Mesendoderm (in vitro differentiated cells): ENCODE results near the gene LRRFIP2.
A peak's percentile ranks its signal among the peaks of the same experiment; 100 is the strongest.

ENCODE experiments used
- DNase-seq: peaks from one replicate; pipeline ENCODE4 v3.0.0; 2013
- H2AK5ac ChIP-seq: 2 replicates; pipeline ENCODE4 v1.6.1; 2013; ENCODE audit warnings: low read length, inconsistent platforms
- H2BK120ac ChIP-seq: 2 replicates; pipeline ENCODE4 v1.6.1; 2013; ENCODE audit warnings: low read depth, mild to moderate bottlenecking, low read length, moderate library complexity, mixed read lengths
- H2BK15ac ChIP-seq: replicated peaks from 2 replicates; pipeline ENCODE4 v1.6.1; 2013; ENCODE audit warnings: low read depth, mild to moderate bottlenecking, moderate library complexity
- H2BK5ac ChIP-seq: 2 replicates; pipeline ENCODE4 v1.6.1; 2013; ENCODE audit warnings: low read length, inconsistent platforms
- H3K18ac ChIP-seq: 2 replicates; pipeline ENCODE4 v1.6.1; 2013; ENCODE audit warnings: mild to moderate bottlenecking, low read length, mixed read lengths
- H3K23ac ChIP-seq: one replicate; pipeline ENCODE4 v1.6.1; 2013; ENCODE audit warnings: low read length
- H3K27ac ChIP-seq: 2 replicates; pipeline ENCODE4 v1.5.1; 2013; ENCODE audit warnings: low read depth, mild to moderate bottlenecking, inconsistent platforms, low read length, moderate library complexity
- H3K27me3 ChIP-seq: 2 replicates; pipeline ENCODE4 v1.6.1; 2013; ENCODE audit warnings: low read length, control low read depth, mild to moderate bottlenecking, inconsistent platforms; ENCODE audit not compliant: insufficient read depth, poor library complexity
- H3K36me3 ChIP-seq: 2 replicates; pipeline ENCODE4 v1.6.1; 2013; ENCODE audit warnings: low read length, inconsistent platforms; ENCODE audit not compliant: control insufficient read depth, insufficient read depth
- H3K4ac ChIP-seq: one replicate; pipeline ENCODE4 v1.6.1; 2013; ENCODE audit warnings: low read depth, mild to moderate bottlenecking, low read length, moderate library complexity
- H3K4me1 ChIP-seq: 2 replicates; pipeline ENCODE4 v1.6.1; 2013; ENCODE audit warnings: low read depth, low read length, inconsistent platforms; ENCODE audit not compliant: control insufficient read depth
- H3K4me2 ChIP-seq: 2 replicates; pipeline ENCODE4 v1.6.1; 2013; ENCODE audit warnings: low read length
- H3K4me3 ChIP-seq: 2 replicates; pipeline ENCODE4 v1.5.1; 2013; ENCODE audit warnings: mild to moderate bottlenecking, low read length
- H3K56ac ChIP-seq: one replicate; pipeline ENCODE4 v1.6.1; 2013; ENCODE audit warnings: low read length
- H3K79me1 ChIP-seq: 2 replicates; pipeline ENCODE4 v1.6.1; 2013; ENCODE audit warnings: low read length, inconsistent platforms
- H3K79me2 ChIP-seq: 2 replicates; pipeline ENCODE4 v1.6.1; 2013; ENCODE audit warnings: mild to moderate bottlenecking, low read length; ENCODE audit not compliant: control insufficient read depth, insufficient read depth
- H3K9ac ChIP-seq: 2 replicates; pipeline ENCODE4 v1.6.1; 2013; ENCODE audit warnings: low read length, inconsistent platforms
- H4K5ac ChIP-seq: one replicate; pipeline ENCODE4 v1.6.1; 2013; ENCODE audit warnings: low read length
- H4K8ac ChIP-seq: one replicate; pipeline ENCODE4 v1.6.1; 2013; ENCODE audit warnings: low read depth, mild to moderate bottlenecking, control low read depth, low read length, moderate library complexity
- WGBS: extraction: QIAGEN DNeasy Blood & Tissue Kit; methylation state at CpG from one replicate; pipeline ENCODE4 v1.1.7; 2013; ENCODE audit warnings: low lambda C conversion rate, missing lambda C conversion rate; ENCODE audit not compliant: insufficient coverage; ENCODE audit errors: extremely low coverage; 5-methylcytosine and 5-hydroxymethylcytosine counted together

Gene LRRFIP2

DNA sequence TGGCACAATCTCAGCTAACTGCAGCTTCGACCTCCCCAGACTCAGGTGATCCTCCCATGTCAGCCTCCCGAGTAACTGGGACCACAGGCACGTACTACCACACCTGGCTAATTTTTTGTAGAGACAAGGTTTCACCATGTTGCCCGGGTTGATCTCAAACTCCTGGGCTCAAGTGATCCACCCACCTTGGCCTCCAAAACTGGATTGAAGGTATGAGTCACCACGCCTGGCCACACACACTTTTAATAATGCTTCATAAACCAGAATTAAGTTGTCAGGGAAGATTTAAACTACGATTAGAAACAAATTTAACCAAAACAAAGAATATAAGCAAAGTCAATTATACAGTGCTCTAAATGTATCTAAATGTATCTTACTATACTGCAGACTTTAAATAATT, 87.5 kb downstream of the LRRFIP2 start:
- H2BK120ac ChIP-seq, result no peak overlapping the region
- no peak overlapping the region for H3K23ac ChIP-seq
- no peak overlapping the region for H3K9ac ChIP-seq
- H3K4me2 ChIP-seq, result no peak overlapping the region
- no peak overlapping the region for H3K4me3 ChIP-seq
- no peak overlapping the region for H4K8ac ChIP-seq
- H3K4ac ChIP-seq, result no peak overlapping the region
- H3K79me2 ChIP-seq, result no peaks in the 10 kb centered on the region
- H4K5ac ChIP-seq, result no peak overlapping the region
- no peaks in the 10 kb centered on the region for H3K79me1 ChIP-seq
- H2AK5ac ChIP-seq, result no peak overlapping the region
- no peak for DNase-seq
- H3K18ac ChIP-seq, result no peak overlapping the region
- H3K27ac ChIP-seq, result no peak overlapping the region
- H3K36me3 ChIP-seq, result no peaks in the 10 kb centered on the region
- no peak overlapping the region for H2BK15ac ChIP-seq
- H2BK5ac ChIP-seq, result no peak overlapping the region
- no peaks in the 10 kb centered on the region for H3K4me1 ChIP-seq
- no peak overlapping the region for H3K56ac ChIP-seq
- H3K27me3 ChIP-seq, result no peaks in the 10 kb centered on the region
- no CpG with 5 or more reads among the region's 6 CpGs for WGBS

DNA sequence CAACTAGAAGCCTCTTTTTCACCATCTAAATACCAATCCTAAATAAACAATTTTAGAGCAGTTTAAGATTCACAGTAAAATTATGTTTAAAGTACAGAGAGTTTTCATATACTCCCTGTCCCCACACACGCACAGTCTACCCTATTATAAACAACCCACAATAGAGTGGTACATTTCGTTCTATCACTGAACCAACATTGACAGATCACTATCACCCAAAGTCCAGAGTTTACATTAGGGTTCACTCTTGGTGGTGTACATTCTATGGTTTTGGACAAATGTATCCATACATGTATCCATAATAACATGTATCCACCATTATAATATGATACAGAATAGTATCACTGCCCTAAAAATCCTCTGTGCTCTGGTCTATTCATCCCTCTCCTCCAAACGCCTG, 92.1 kb downstream of the LRRFIP2 start:
- WGBS, result no CpG with 5 or more reads among the region's 3 CpGs
- no peaks in the 10 kb centered on the region for H3K79me2 ChIP-seq
- no peak overlapping the region for H3K23ac ChIP-seq
- no peak overlapping the region for H3K56ac ChIP-seq
- H4K5ac ChIP-seq, result no peak overlapping the region
- no peak overlapping the region for H2AK5ac ChIP-seq
- H4K8ac ChIP-seq, result no peak overlapping the region
- no peaks in the 10 kb centered on the region for H3K79me1 ChIP-seq
- H3K4ac ChIP-seq, result no peak overlapping the region
- H3K9ac ChIP-seq, result no peak overlapping the region
- no peak overlapping the region for H2BK15ac ChIP-seq
- no peaks in the 10 kb centered on the region for H3K4me1 ChIP-seq
- no peaks in the 10 kb centered on the region for H3K27me3 ChIP-seq
- H3K27ac ChIP-seq, result no peak overlapping the region
- H2BK120ac ChIP-seq, result no peak overlapping the region
- no peak for DNase-seq
- no peak overlapping the region for H2BK5ac ChIP-seq
- H3K36me3 ChIP-seq, result no peaks in the 10 kb centered on the region
- no peak overlapping the region for H3K4me2 ChIP-seq
- H3K4me3 ChIP-seq, result no peak overlapping the region
- H3K18ac ChIP-seq, result no peak overlapping the region

DNA sequence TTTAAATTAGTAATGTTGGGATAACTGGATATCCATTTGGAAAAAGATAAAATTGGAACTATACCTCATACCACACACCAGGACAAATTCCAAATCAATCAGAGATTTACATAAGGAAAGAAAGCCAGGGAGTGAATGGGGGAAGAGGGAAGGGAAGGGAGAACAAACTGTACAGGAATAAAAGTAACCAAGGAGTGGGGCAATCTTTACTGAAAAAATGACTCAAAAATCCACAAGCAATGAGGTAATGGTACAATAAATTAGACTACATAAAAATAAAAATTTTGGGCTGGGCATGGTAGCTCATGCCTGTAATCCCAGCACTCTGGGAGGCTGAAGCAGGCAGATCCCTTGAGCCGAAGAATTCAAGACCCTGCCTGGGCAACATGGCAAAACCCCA, 98.4 kb downstream of the LRRFIP2 start:
- no peak overlapping the region for H3K23ac ChIP-seq
- H3K4me2 ChIP-seq, result no peak overlapping the region
- no peak overlapping the region for H3K4me3 ChIP-seq
- H2BK120ac ChIP-seq, result no peak overlapping the region
- no peak overlapping the region for H3K27ac ChIP-seq
- no peak overlapping the region for H2BK5ac ChIP-seq
- no peaks in the 10 kb centered on the region for H3K27me3 ChIP-seq
- no peak overlapping the region for H4K8ac ChIP-seq
- no peak overlapping the region for H3K9ac ChIP-seq
- no CpG with 5 or more reads among the region's 1 CpG for WGBS
- no peak overlapping the region for H3K56ac ChIP-seq
- no peak for DNase-seq
- no peaks in the 10 kb centered on the region for H3K79me2 ChIP-seq
- no peak overlapping the region for H2BK15ac ChIP-seq
- no peaks in the 10 kb centered on the region for H3K4me1 ChIP-seq
- no peak overlapping the region for H4K5ac ChIP-seq
- H2AK5ac ChIP-seq, result no peak overlapping the region
- no peaks in the 10 kb centered on the region for H3K36me3 ChIP-seq
- H3K18ac ChIP-seq, result no peak overlapping the region
- H3K4ac ChIP-seq, result no peak overlapping the region
- no peaks in the 10 kb centered on the region for H3K79me1 ChIP-seq

DNA sequence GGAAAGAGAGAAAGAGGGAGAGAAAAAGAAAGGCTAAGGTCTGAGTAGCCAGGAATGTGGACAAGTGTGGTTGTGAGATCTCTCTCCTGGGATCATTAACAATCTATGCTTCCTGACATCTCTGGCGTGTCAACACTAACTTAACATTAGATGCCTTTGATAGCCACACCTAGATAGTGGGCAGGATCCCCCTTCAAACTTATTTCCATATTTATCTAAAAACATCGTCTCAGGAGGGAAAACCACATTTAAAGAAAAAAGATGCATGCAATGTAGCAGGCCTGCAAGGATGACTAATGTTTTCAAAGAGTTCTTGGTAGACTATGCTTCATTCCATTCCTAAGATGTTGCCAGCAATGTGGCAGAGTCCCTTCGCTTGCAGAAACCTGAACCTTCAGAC, 100.2 kb downstream of the LRRFIP2 start:
- no peaks in the 10 kb centered on the region for H3K79me2 ChIP-seq
- no CpG with 5 or more reads among the region's 3 CpGs for WGBS
- no peak overlapping the region for H3K9ac ChIP-seq
- DNase-seq, result peak; percentile 21
- H3K4me3 ChIP-seq, result no peak overlapping the region
- H2BK120ac ChIP-seq, result no peak overlapping the region
- H3K36me3 ChIP-seq, result no peaks in the 10 kb centered on the region
- H3K27me3 ChIP-seq, result no peaks in the 10 kb centered on the region
- no peak overlapping the region for H3K18ac ChIP-seq
- no peak overlapping the region for H4K5ac ChIP-seq
- H2AK5ac ChIP-seq, result no peak overlapping the region
- no peak overlapping the region for H3K56ac ChIP-seq
- no peak overlapping the region for H2BK15ac ChIP-seq
- no peak overlapping the region for H2BK5ac ChIP-seq
- no peak overlapping the region for H3K23ac ChIP-seq
- H4K8ac ChIP-seq, result no peak overlapping the region
- no peaks in the 10 kb centered on the region for H3K79me1 ChIP-seq
- no peak overlapping the region for H3K27ac ChIP-seq
- no peak overlapping the region for H3K4ac ChIP-seq
- H3K4me2 ChIP-seq, result no peak overlapping the region
- no peaks in the 10 kb centered on the region for H3K4me1 ChIP-seq

DNA sequence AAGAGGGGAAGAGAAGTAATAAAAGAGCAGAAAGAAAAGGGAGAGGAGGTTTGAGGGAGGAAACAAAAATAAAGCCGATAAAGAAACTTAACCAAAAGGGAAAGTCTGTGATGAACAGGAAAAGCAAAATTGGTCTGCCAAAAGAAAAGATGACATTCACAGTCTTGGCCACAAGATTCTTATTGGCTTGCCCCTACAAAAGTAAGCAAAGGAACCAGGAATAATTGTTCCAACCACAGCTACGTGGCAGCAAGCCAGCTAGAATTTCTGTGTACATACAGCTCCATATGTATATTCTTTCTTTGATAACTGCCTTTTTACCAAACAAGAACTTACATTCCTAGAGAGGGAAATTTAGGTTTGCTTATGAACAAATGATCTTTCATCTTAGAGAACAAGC, 101.5 kb downstream of the LRRFIP2 start:
- Histone ChIP-seq H3K23ac (no peak overlapping the region), H4K5ac (no peak overlapping the region), H2AK5ac (no peak overlapping the region), H4K8ac (no peak overlapping the region), H2BK5ac (no peak overlapping the region), H3K4me3 (no peak overlapping the region), H2BK15ac (no peak overlapping the region), H3K9ac (no peak overlapping the region), H3K4me1 (no peaks in the 10 kb centered on the region), H3K36me3 (no peaks in the 10 kb centered on the region), H3K56ac (no peak overlapping the region), H3K4ac (no peak overlapping the region), H3K18ac (no peak overlapping the region), H3K27ac (no peak overlapping the region), H3K4me2 (no peak overlapping the region), H3K79me1 (no peaks in the 10 kb centered on the region), H2BK120ac (no peak overlapping the region), H3K79me2 (no peaks in the 10 kb centered on the region), H3K27me3 (no peaks in the 10 kb centered on the region)
- no peak for DNase-seq
- WGBS, result no CpG with 5 or more reads among the region's 2 CpGs

DNA sequence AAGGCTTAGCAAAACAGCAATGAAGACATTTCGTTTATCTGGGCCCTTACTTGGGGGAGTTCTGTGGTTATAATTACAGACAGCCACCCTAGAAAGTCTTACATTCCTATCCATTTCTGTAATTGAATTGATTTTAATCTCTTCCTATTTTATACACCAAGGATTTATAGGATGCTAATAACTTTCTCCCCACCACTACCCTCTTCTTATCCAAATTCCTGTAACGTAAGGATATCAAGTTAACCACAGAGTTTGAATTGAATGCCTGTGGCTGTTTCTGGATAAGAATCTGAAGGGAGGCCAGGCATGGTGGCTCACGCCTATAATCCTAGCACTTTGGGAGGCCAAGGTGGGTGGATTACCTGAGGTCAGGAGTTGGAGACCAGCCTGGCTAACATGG, 102.5 kb downstream of the LRRFIP2 start:
- Histone ChIP-seq H3K79me1 (no peaks in the 10 kb centered on the region), H3K4me2 (no peak overlapping the region), H3K36me3 (no peaks in the 10 kb centered on the region), H3K79me2 (no peaks in the 10 kb centered on the region), H3K4ac (no peak overlapping the region), H3K27me3 (no peaks in the 10 kb centered on the region), H3K56ac (no peak overlapping the region), H3K9ac (no peak overlapping the region), H3K18ac (no peak overlapping the region), H3K27ac (no peak overlapping the region), H2BK15ac (no peak overlapping the region), H2BK120ac (no peak overlapping the region), H4K5ac (no peak overlapping the region), H4K8ac (no peak overlapping the region), H2BK5ac (no peak overlapping the region), H2AK5ac (no peak overlapping the region), H3K4me3 (no peak overlapping the region), H3K23ac (no peak overlapping the region), H3K4me1 (no peaks in the 10 kb centered on the region)
- DNase-seq, result peak; percentile 18
- no CpG with 5 or more reads among the region's 3 CpGs for WGBS
